ENCODE measurements around the gene ATP8A2. TPM values are rescaled to one million over a fixed set of nuclear protein-coding genes. Genes with fewer than 3 reads are reported as not detected.
A peak's percentile ranks its signal among the peaks of the same experiment; 100 is the strongest.

Gene ATP8A2
- total RNA-seq, 4 donors from 2014 or later, result 0.16 to 0.54 (median 0.26) TPM

DNA sequence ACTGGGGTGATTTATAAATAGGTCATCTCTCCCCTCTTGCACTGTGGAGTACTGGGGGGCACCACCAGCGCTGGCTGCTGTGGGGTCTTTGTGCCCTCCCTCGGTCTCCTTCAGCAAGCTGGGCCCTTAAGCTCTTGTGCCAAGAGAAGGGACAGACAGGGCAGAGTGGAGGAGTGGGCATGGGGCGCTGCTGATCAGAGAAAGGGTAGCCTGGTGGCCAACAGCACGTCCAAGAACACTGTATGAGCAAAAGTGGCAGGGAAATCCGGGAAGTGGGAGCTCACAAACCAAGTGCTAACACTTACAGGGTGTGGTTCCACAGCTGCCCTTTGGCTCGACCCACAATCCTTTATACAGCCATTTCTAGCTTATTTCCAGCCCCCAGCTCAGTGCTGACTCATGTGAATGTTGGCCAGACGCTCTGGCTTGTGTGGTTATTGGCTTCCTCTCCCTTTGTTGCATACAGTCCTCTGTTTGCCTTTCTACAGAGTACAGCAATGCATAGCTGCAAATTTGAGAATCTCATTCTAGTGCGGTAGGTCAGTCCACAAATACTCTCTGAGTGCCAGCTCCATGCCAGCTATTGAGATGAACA lies 381.3 kb downstream of the ATP8A2 start:
- ATAC-seq, result peak; percentile 80
- peaks cover 0 to 13% (median 7%) of the 10 kb centered on the region in 3 donors for H3K4me1 ChIP-seq
- WGBS, 2 donors (ENCODE audit: low coverage in 1 of 2), result 49 to 56% methylated on average over 5 to 6 of the region's 8 CpGs
- no peaks in the 10 kb centered on the region for H3K36me3 ChIP-seq
- H3K27me3 ChIP-seq, result peaks cover 6% of the 10 kb centered on the region
- TF ChIP-seq POLR2AphosphoS5 (IDR thresholded peaks at IDR 0.05) (no peak), POLR2A (IDR thresholded peaks at IDR 0.05) (no peak), EP300 (IDR thresholded peaks at IDR 0.05) (no peak)
- TF ChIP-seq, protein P1, sequence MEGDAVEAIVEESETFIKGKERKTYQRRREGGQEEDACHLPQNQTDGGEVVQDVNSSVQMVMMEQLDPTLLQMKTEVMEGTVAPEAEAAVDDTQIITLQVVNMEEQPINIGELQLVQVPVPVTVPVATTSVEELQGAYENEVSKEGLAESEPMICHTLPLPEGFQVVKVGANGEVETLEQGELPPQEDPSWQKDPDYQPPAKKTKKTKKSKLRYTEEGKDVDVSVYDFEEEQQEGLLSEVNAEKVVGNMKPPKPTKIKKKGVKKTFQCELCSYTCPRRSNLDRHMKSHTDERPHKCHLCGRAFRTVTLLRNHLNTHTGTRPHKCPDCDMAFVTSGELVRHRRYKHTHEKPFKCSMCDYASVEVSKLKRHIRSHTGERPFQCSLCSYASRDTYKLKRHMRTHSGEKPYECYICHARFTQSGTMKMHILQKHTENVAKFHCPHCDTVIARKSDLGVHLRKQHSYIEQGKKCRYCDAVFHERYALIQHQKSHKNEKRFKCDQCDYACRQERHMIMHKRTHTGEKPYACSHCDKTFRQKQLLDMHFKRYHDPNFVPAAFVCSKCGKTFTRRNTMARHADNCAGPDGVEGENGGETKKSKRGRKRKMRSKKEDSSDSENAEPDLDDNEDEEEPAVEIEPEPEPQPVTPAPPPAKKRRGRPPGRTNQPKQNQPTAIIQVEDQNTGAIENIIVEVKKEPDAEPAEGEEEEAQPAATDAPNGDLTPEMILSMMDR (IDR thresholded peaks at IDR 0.05), result no peak
- H3K4me3 ChIP-seq, result no peak overlapping the region
- peak overlapping the region in 1 of 4 donors; percentile 9 for H3K27ac ChIP-seq
- no peaks in the 10 kb centered on the region for H3K9me3 ChIP-seq

DNA sequence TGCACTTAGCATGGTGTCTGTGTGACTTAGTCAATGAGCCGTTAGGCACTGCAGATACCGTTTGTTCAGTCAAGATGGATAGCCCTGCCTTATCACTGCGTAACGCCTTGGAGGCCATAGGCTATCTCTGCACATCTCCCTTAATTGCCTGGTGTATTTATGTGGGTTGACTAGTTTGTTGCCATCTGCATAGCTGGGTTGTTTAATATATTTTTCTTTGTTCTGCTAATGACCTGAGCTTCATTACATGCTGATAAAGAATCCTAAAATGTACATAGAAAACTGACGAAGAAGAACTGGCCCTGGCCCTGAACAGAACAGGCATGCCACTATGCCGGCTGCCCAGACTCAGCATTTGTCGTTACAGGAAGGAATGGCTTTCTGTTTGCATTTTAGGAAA lies 382.2 kb downstream of the ATP8A2 start:
- no peak overlapping the region for H3K4me3 ChIP-seq
- no peak overlapping the region for H3K27ac ChIP-seq
- H3K4me1 ChIP-seq, result peaks cover 0 to 13% (median 7%) of the 10 kb centered on the region in 3 donors
- no peaks in the 10 kb centered on the region for H3K9me3 ChIP-seq
- WGBS, 2 donors (ENCODE audit: low coverage in 1 of 2), result 60 to 90% methylated on average over 5 of the region's 7 CpGs
- H3K27me3 ChIP-seq, result peaks cover 6% of the 10 kb centered on the region
- no peak for TF ChIP-seq EP300 (IDR thresholded peaks at IDR 0.05)
- TF ChIP-seq POLR2AphosphoS5 (IDR thresholded peaks at IDR 0.05), result no peak
- TF ChIP-seq, protein P1 (IDR thresholded peaks at IDR 0.05), result no peak
- no peak for TF ChIP-seq POLR2A (IDR thresholded peaks at IDR 0.05)
- no peaks in the 10 kb centered on the region for H3K36me3 ChIP-seq
- ATAC-seq, result no peak

DNA sequence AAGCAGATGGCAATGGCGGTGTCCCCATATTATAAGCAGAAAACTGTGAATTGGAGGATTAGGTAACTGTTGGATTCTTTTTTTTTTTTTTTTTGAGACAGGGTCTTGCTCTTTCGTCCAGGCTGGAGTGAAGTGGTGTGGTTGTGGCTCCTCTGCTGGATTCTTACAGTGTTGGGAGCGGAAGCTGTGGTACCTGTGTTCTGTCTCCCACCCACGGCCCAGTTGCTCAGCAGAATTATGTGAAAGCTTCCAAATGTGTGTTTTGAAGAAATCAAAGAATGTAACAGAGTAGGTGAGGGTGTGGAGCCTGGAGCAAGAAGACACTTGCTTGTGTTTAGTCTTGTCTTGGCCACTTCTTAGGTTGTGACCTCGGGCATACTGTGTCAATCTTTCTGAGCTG lies 384.5 kb downstream of the ATP8A2 start:
- Histone ChIP-seq H3K4me3 (no peak overlapping the region), H3K27ac (no peak overlapping the region), H3K4me1 (peaks cover 0 to 13% (median 7%) of the 10 kb centered on the region in 3 donors), H3K9me3 (no peaks in the 10 kb centered on the region), H3K36me3 (no peaks in the 10 kb centered on the region), H3K27me3 (peaks cover 6% of the 10 kb centered on the region)
- no peak for ATAC-seq
- TF ChIP-seq POLR2A (IDR thresholded peaks at IDR 0.05) (no peak), POLR2AphosphoS5 (IDR thresholded peaks at IDR 0.05) (no peak), EP300 (IDR thresholded peaks at IDR 0.05) (no peak)
- TF ChIP-seq, protein P1 (IDR thresholded peaks at IDR 0.05), result no peak
- 70 to 82% methylated on average over 2 to 5 of the region's 5 CpGs for WGBS, 2 donors (ENCODE audit: low coverage in 1 of 2)

DNA sequence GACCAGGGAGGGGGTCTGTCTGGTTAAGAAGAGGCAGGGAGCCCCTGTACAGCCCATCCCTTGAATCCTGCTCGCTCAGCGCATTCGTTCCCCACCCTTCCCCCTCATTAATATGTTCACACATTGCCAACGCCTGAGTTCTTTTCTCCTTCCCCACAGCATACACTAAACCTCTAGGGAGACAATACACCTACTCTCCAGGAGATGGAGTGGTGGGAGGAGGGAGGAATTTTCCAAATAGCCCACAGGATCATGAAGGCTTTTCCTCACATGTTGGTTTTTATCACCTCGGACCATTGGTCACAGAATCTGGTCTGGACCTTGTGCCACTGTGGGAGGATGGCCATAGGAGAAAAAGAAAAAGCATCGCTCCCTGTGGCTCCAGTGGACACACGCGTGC lies 385.1 kb downstream of the ATP8A2 start:
- Histone ChIP-seq H3K36me3 (no peaks in the 10 kb centered on the region), H3K27ac (no peak overlapping the region), H3K4me3 (no peak overlapping the region), H3K27me3 (peaks cover 6% of the 10 kb centered on the region), H3K9me3 (no peaks in the 10 kb centered on the region), H3K4me1 (peaks cover 0 to 13% (median 7%) of the 10 kb centered on the region in 3 donors)
- WGBS, 2 donors (ENCODE audit: low coverage in 1 of 2), result 83 to 88% methylated on average over 4 to 6 of the region's 8 CpGs
- TF ChIP-seq EP300 (IDR thresholded peaks at IDR 0.05) (no peak), POLR2A (IDR thresholded peaks at IDR 0.05) (no peak), POLR2AphosphoS5 (IDR thresholded peaks at IDR 0.05) (no peak)
- TF ChIP-seq, protein P1 (IDR thresholded peaks at IDR 0.05), result no peak
- ATAC-seq, result no peak

DNA sequence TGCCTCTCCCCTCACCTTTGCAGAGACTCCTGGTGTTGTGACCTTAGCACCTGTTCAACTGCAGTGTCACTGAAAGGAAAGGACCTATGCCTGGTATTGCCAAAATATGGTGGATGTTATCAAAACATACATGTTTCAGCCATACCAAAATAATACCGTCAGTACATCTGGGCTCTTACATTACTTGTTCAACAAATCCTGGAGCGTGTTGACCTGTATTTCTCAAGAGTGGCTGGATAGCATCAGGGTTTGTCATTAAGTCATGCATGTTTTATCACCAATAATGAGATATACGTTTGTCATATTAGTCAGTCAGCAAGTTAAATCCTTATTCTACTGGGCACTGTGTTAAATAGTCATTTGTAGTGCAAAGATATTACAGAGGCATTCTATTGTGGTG lies 389.3 kb downstream of the ATP8A2 start:
- Histone ChIP-seq H3K9me3 (no peaks in the 10 kb centered on the region), H3K36me3 (no peaks in the 10 kb centered on the region), H3K27me3 (peaks cover 6% of the 10 kb centered on the region), H3K4me3 (no peak overlapping the region), H3K27ac (no peak overlapping the region), H3K4me1 (no peaks in the 10 kb centered on the region)
- ATAC-seq, result no peak
- TF ChIP-seq EP300 (IDR thresholded peaks at IDR 0.05), result no peak
- TF ChIP-seq, protein P1 (IDR thresholded peaks at IDR 0.05), result no peak
- no peak for TF ChIP-seq POLR2AphosphoS5 (IDR thresholded peaks at IDR 0.05)
- TF ChIP-seq POLR2A (IDR thresholded peaks at IDR 0.05), result no peak
- 59 to 78% methylated on average over 3 of the region's 3 CpGs for WGBS, 2 donors (ENCODE audit: low coverage in 1 of 2)
